ENCODE results near the gene OTUD4. TPM values are rescaled to one million over a fixed set of nuclear protein-coding genes. Genes with fewer than 3 reads are reported as not detected.
A peak's percentile ranks its signal among the peaks of the same experiment; 100 is the strongest.

The OTUD4 gene
- total and polyA plus RNA-seq, 9 of the 15 experiments (the other 6 are each of a cell fraction or from before 2014, with no cell fraction given): 4.2 to 29.0 (median 24.8) TPM

DNA sequence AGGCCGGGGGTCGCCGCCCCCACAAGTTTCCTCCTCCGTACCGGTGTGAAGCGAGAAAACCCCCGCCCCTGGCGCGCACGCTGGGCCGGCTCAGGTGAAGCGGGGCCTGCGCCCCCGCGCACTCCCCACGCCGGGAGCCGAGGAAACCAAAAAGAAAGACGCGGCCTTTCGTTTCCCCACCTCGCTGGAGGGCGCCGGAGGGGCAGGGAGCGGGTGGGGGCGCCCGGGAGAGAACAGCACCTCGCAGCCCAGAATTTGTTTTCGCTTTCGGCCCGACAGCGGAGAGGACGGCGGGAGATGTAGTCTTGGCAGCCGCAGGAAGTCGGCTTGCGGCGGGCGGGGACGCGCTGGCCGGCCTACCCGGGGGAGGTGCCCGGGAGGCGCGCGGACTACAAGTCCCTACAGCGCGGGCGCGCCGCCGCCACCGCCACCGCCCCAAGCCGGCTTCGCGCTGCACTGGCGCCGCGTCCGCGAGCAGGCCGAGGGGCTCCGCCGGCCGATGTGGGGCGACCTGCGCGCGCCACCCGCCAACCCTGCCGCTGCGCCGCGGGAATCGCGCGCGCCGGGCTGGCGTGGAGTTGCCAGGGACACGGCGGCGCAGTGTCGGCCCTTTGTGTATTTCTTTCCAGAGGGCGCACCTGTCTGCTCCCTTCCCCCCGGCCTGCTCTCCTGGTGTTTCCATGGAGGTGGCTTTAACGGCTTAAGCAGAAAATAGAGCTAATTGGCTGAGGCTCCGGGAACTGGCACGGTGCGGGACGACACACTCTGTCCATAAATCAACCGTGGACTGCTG, at the start of gene OTUD4 (continued):
- TF ChIP-seq ZNF212 (CRISPR knock-in tag; IDR thresholded peaks at IDR 0.05): no peak
- no peak for TF ChIP-seq RFX7 (CRISPR knock-in tag; IDR thresholded peaks at IDR 0.05)
- TF ChIP-seq EP300 (IDR thresholded peaks at IDR 0.05; ENCODE audit: low read length): no peak; the same call in 1 of the 2 replicates
- no peak for TF ChIP-seq CBX5 (IDR thresholded peaks at IDR 0.05; ENCODE audit: borderline replicate concordance, low read depth)
- no peak; the same call in 1 of the 2 replicates for TF ChIP-seq MTA3 (IDR thresholded peaks at IDR 0.05; ENCODE audit: borderline replicate concordance)
- TF ChIP-seq, protein P1, sequence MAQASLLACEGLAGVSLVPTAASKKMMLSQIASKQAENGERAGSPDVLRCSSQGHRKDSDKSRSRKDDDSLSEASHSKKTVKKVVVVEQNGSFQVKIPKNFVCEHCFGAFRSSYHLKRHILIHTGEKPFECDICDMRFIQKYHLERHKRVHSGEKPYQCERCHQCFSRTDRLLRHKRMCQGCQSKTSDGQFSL (CRISPR knock-in tag; IDR thresholded peaks at IDR 0.05): peak; percentile 66; the same call in 1 of the 2 replicates
- TF ChIP-seq, protein P1 (tag; IDR thresholded peaks at IDR 0.05): no peak
- no peak for TF ChIP-seq ZNF174 (CRISPR knock-in tag; IDR thresholded peaks at IDR 0.05)
- TF ChIP-seq, protein P2, sequence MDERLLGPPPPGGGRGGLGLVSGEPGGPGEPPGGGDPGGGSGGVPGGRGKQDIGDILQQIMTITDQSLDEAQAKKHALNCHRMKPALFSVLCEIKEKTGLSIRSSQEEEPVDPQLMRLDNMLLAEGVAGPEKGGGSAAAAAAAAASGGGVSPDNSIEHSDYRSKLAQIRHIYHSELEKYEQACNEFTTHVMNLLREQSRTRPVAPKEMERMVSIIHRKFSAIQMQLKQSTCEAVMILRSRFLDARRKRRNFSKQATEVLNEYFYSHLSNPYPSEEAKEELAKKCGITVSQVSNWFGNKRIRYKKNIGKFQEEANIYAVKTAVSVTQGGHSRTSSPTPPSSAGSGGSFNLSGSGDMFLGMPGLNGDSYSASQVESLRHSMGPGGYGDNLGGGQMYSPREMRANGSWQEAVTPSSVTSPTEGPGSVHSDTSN (CRISPR knock-in tag; IDR thresholded peaks at IDR 0.05; ENCODE audit: low read depth): 0 out of 2 replicates have a peak, but pooled peaks have one; percentile 39
- TF ChIP-seq, protein P2 (tag; conservative IDR thresholded peaks at IDR 0.05; ENCODE audit: low read depth): no peak; the same call in 1 of the 2 replicates
- TF ChIP-seq, protein P3, sequence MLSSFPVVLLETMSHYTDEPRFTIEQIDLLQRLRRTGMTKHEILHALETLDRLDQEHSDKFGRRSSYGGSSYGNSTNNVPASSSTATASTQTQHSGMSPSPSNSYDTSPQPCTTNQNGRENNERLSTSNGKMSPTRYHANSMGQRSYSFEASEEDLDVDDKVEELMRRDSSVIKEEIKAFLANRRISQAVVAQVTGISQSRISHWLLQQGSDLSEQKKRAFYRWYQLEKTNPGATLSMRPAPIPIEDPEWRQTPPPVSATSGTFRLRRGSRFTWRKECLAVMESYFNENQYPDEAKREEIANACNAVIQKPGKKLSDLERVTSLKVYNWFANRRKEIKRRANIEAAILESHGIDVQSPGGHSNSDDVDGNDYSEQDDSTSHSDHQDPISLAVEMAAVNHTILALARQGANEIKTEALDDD (IDR thresholded peaks at IDR 0.05): no peak
- no peak for TF ChIP-seq SOX6 (IDR thresholded peaks at IDR 0.05)
- no peak for TF ChIP-seq RBM14 (IDR thresholded peaks at IDR 0.05; ENCODE audit: borderline replicate concordance, insufficient read depth, low read depth, low read length)
- TF ChIP-seq, protein P4, sequence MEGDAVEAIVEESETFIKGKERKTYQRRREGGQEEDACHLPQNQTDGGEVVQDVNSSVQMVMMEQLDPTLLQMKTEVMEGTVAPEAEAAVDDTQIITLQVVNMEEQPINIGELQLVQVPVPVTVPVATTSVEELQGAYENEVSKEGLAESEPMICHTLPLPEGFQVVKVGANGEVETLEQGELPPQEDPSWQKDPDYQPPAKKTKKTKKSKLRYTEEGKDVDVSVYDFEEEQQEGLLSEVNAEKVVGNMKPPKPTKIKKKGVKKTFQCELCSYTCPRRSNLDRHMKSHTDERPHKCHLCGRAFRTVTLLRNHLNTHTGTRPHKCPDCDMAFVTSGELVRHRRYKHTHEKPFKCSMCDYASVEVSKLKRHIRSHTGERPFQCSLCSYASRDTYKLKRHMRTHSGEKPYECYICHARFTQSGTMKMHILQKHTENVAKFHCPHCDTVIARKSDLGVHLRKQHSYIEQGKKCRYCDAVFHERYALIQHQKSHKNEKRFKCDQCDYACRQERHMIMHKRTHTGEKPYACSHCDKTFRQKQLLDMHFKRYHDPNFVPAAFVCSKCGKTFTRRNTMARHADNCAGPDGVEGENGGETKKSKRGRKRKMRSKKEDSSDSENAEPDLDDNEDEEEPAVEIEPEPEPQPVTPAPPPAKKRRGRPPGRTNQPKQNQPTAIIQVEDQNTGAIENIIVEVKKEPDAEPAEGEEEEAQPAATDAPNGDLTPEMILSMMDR (IDR thresholded peaks at IDR 0.05 in 2 of 3, conservative IDR thresholded peaks at IDR 0.05 in 1 of 3; ENCODE audit: insufficient read depth in 2 of 3, low read depth in 1 of 3, low read length in 3 of 3): peak; percentile 25 to 64 (median 48); a peak in 4 of 6 replicates
- TF ChIP-seq PML (IDR thresholded peaks at IDR 0.05; ENCODE audit: low read length): peak; percentile 39; the same call in 1 of the 2 replicates
- TF ChIP-seq ATF7 (IDR thresholded peaks at IDR 0.05): peak; percentile 53; the same call in 1 of the 2 replicates
- TF ChIP-seq KLF13 (tag; IDR thresholded peaks at IDR 0.05; ENCODE audit: borderline replicate concordance, low read depth): no peak
- TF ChIP-seq ZNF24 (IDR thresholded peaks at IDR 0.05): 0 out of 2 replicates have a peak, but pooled peaks have one; percentile 40
- TF ChIP-seq, protein P5, sequence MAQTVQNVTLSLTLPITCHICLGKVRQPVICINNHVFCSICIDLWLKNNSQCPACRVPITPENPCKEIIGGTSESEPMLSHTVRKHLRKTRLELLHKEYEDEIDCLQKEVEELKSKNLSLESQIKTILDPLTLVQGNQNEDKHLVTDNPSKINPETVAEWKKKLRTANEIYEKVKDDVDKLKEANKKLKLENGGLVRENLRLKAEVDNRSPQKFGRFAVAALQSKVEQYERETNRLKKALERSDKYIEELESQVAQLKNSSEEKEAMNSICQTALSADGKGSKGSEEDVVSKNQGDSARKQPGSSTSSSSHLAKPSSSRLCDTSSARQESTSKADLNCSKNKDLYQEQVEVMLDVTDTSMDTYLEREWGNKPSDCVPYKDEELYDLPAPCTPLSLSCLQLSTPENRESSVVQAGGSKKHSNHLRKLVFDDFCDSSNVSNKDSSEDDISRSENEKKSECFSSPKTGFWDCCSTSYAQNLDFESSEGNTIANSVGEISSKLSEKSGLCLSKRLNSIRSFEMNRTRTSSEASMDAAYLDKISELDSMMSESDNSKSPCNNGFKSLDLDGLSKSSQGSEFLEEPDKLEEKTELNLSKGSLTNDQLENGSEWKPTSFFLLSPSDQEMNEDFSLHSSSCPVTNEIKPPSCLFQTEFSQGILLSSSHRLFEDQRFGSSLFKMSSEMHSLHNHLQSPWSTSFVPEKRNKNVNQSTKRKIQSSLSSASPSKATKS (CRISPR knock-in tag; IDR thresholded peaks at IDR 0.05): no peak
- no peak for TF ChIP-seq STAT5A (IDR thresholded peaks at IDR 0.05; ENCODE audit: borderline replicate concordance, low read length)

All from K562 (cell line).